Common myeloid progenitor, CD34-positive (primary cell): ENCODE results near the gene C12orf50.
"Not testable (repeated sequence)": the region's sequence is repeated elsewhere in the genome, so short reads cannot be mapped to it uniquely, and the experiment has no call there.

Source experiments
- CTCF ChIA-PET: fragments of 350-600 bp; sonication (Branson Sonifier 250); formaldehyde crosslinking; loops from one replicate; lab custom pipeline; 2021; ENCODE audit warnings: antibody characterized with exemption; lab: Charles Lee
- POLR2A ChIA-PET: fragments of 350-600 bp; sonication (Branson Sonifier 250); formaldehyde crosslinking; loops from one replicate; lab custom pipeline; 2021; ENCODE audit warnings: antibody characterized with exemption; lab: Charles Lee
- DNase-seq, 3 donors: peaks; one replicate each; pipeline versions ENCODE4 v3.0.0 to v3.0.0-alpha.2; 2013
- H3K27ac ChIP-seq, 2 experiments: 1 replicate in 1 of 2; 2 replicates in 1 of 2; pipeline ENCODE4 v1.7.0; 2013; ENCODE audit warnings: inconsistent platforms in 2 of 2, low read length in 2 of 2, mild to moderate bottlenecking in 2 of 2, low read depth in 1 of 2, moderate library complexity in 1 of 2; ENCODE audit not compliant: severe bottlenecking in 2 of 2, insufficient read depth in 1 of 2, poor library complexity in 1 of 2
- H3K27me3 ChIP-seq, 5 experiments: replicated peaks in 2 of 5; 1 replicate in 3 of 5; 2 replicates in 2 of 5; pipeline versions ENCODE4 v1.6.1 to v1.7.0; 2013; ENCODE audit warnings: low read length in 4 of 5, mild to moderate bottlenecking in 2 of 5, moderate library complexity in 2 of 5, inconsistent platforms in 1 of 5; ENCODE audit not compliant: insufficient read depth in 5 of 5, control insufficient read depth in 4 of 5
- H3K36me3 ChIP-seq, 4 experiments: 1 replicate in 2 of 4; 2 replicates in 2 of 4; pipeline versions ENCODE4 v1.6.1 to v1.7.0; 2013; ENCODE audit warnings: low read length in 3 of 4, control low read depth in 1 of 4, mild to moderate bottlenecking in 1 of 4; ENCODE audit not compliant: control insufficient read depth in 4 of 4, insufficient read depth in 4 of 4
- H3K4me1 ChIP-seq, 4 experiments: 1 replicate in 3 of 4; 2 replicates in 1 of 4; pipeline versions ENCODE4 v1.6.1 to v1.7.1; 2013; ENCODE audit warnings: low read length in 3 of 4, mild to moderate bottlenecking in 3 of 4, control low read depth in 1 of 4, inconsistent platforms in 1 of 4, moderate library complexity in 1 of 4; ENCODE audit not compliant: control insufficient read depth in 4 of 4, insufficient read depth in 4 of 4; ENCODE audit errors: control extremely low read depth in 1 of 4
- H3K4me3 ChIP-seq, 7 experiments: 1 replicate in 4 of 7; 2 replicates in 3 of 7; pipeline versions ENCODE4 v1.5.1 to v1.7.0; 2013; ENCODE audit warnings: mild to moderate bottlenecking in 7 of 7, low read length in 6 of 7, moderate library complexity in 6 of 7, inconsistent platforms in 2 of 7, low read depth in 2 of 7, control low read depth in 1 of 7; ENCODE audit not compliant: insufficient read depth in 4 of 7, control insufficient read depth in 1 of 7; ENCODE audit errors: extremely low read depth in 1 of 7
- H3K9me3 ChIP-seq, 5 experiments: 1 replicate in 4 of 5; 2 replicates in 1 of 5; pipeline versions ENCODE4 v1.6.1 to v1.7.1; 2013; ENCODE audit warnings: low read length in 4 of 5, mild to moderate bottlenecking in 2 of 5, inconsistent platforms in 1 of 5, low read depth in 1 of 5, moderate library complexity in 1 of 5; ENCODE audit not compliant: control insufficient read depth in 4 of 5, insufficient read depth in 2 of 5; ENCODE audit errors: control extremely low read depth in 1 of 5
- WGBS: methylation state at CpG from one replicate; pipeline ENCODE4 v1.1.5; 2013; ENCODE audit not compliant: insufficient coverage; 5-methylcytosine and 5-hydroxymethylcytosine counted together

Gene C12orf50

GRCh38 chr12:87967871-87968270 lies 61.3 kb downstream of the C12orf50 start:
- no peak overlapping the region for H3K27ac ChIP-seq
- no peaks in the 10 kb centered on the region for H3K36me3 ChIP-seq
- ChIA-PET CTCF (no interaction called here), POLR2A (no interaction called here)
- no peaks in the 10 kb centered on the region for H3K27me3 ChIP-seq
- H3K4me1 ChIP-seq: no peaks in the 10 kb centered on the region
- no peak overlapping the region for H3K4me3 ChIP-seq
- no peaks in the 10 kb centered on the region for H3K9me3 ChIP-seq
- no peak for DNase-seq

- DNase-seq: no peak
- no peaks in the 10 kb centered on the region for H3K27me3 ChIP-seq
- ChIA-PET POLR2A (no interaction called here), CTCF (no interaction called here)
- no peaks in the 10 kb centered on the region for H3K9me3 ChIP-seq
- H3K36me3 ChIP-seq: no peaks in the 10 kb centered on the region
- no peak overlapping the region for H3K4me3 ChIP-seq
- 83% methylated on average over 2 of the region's 2 CpGs for WGBS
- no peaks in the 10 kb centered on the region for H3K4me1 ChIP-seq
- no peak overlapping the region for H3K27ac ChIP-seq
Observed at GRCh38 chr12:87960566-87960965, 68.6 kb downstream of the C12orf50 start.

- CTCF ChIA-PET, H3K4me3 ChIP-seq, POLR2A ChIA-PET, H3K36me3 ChIP-seq, H3K27me3 ChIP-seq, H3K4me1 ChIP-seq, H3K27ac ChIP-seq, H3K9me3 ChIP-seq, DNase-seq: not testable (repeated sequence)
- WGBS: 96% methylated on average over 5 of the region's 7 CpGs
Observed at GRCh38 chr12:87954028-87954427, 75.2 kb downstream of the C12orf50 start.

- H3K4me3 ChIP-seq: no peak overlapping the region
- H3K9me3 ChIP-seq: no peaks in the 10 kb centered on the region
- DNase-seq: peak in 2 of 3 donors; percentile 13 to 19
- no peaks in the 10 kb centered on the region for H3K27me3 ChIP-seq
- no peaks in the 10 kb centered on the region for H3K4me1 ChIP-seq
- ChIA-PET CTCF (no interaction called here), POLR2A (no interaction called here)
- H3K36me3 ChIP-seq: no peaks in the 10 kb centered on the region
- no peak overlapping the region for H3K27ac ChIP-seq
- WGBS: no CpG with 5 or more reads among the region's 3 CpGs
Observed at GRCh38 chr12:87953256-87953860, 75.8 kb downstream of the C12orf50 start.

GRCh38 chr12:87952850-87953249 lies 76.4 kb downstream of the C12orf50 start:
- ChIA-PET CTCF (no interaction called here), POLR2A (no interaction called here)
- Histone ChIP-seq H3K9me3 (no peaks in the 10 kb centered on the region), H3K27ac (no peak overlapping the region), H3K4me1 (no peaks in the 10 kb centered on the region), H3K4me3 (no peak overlapping the region), H3K36me3 (no peaks in the 10 kb centered on the region), H3K27me3 (no peaks in the 10 kb centered on the region)
- no peak for DNase-seq
- WGBS: 69% methylated on average over 4 of the region's 5 CpGs

- Histone ChIP-seq H3K36me3 (no peaks in the 10 kb centered on the region), H3K27ac (no peak overlapping the region), H3K9me3 (no peaks in the 10 kb centered on the region), H3K4me1 (no peaks in the 10 kb centered on the region), H3K4me3 (no peak overlapping the region), H3K27me3 (no peaks in the 10 kb centered on the region)
- ChIA-PET CTCF (no interaction called here), POLR2A (no interaction called here)
- no CpG with 5 or more reads among the region's 2 CpGs for WGBS
- no peak for DNase-seq
Observed at GRCh38 chr12:87952223-87952622, 77.0 kb downstream of the C12orf50 start.

GRCh38 chr12:87943762-87944161 lies 85.4 kb downstream of the C12orf50 start:
- ChIA-PET POLR2A (no interaction called here), CTCF (no interaction called here)
- 100% methylated on average over 1 of the region's 3 CpGs for WGBS

More at GRCh38 chr12:87943762-87944161, 85.4 kb downstream of the C12orf50 start:
- Histone ChIP-seq H3K27me3 (no peaks in the 10 kb centered on the region), H3K9me3 (peaks cover 0 to 2% (median 0%) of the 10 kb centered on the region in 5 experiments), H3K4me1 (no peaks in the 10 kb centered on the region), H3K4me3 (no peak overlapping the region), H3K36me3 (no peaks in the 10 kb centered on the region), H3K27ac (no peak overlapping the region)
- no peak for DNase-seq
